ENCODE measurements around the gene MRPS26. TPM values are rescaled to one million over a fixed set of nuclear protein-coding genes. Genes with fewer than 3 reads are reported as not detected.
A peak's percentile ranks its signal among the peaks of the same experiment; 100 is the strongest.
"Not testable (repeated sequence)": the region's sequence is repeated elsewhere in the genome, so short reads cannot be mapped to it uniquely, and the experiment has no call there.

MRPS26 gene
- polyA plus RNA-seq, 3 donors = 37.0 to 68.4 (median 46.9) TPM

- H3K27ac ChIP-seq (ENCODE audit: low read depth, low read length) = no peak overlapping the region
- WGBS, 3 donors = 76 to 94% (median 79%) methylated on average over 4 of the region's 4 CpGs
These were observed 6.4 kb upstream of the MRPS26 start for GRCh38 chr20:3039426-3039825.

GRCh38 chr20:3040086-3040485, 5.8 kb upstream of the MRPS26 start:
- WGBS, 3 donors = 89 to 93% (median 90%) methylated on average over 8 of the region's 8 CpGs
- no peak overlapping the region for H3K27ac ChIP-seq (ENCODE audit: low read depth, low read length)

GRCh38 chr20:3041854-3042409, 3.9 kb upstream of the MRPS26 start:
- H3K27ac ChIP-seq (ENCODE audit: low read depth, low read length) = no peak overlapping the region
- WGBS, 3 donors = 21 to 53% (median 45%) methylated on average over 10 of the region's 10 CpGs

- WGBS, 3 donors = 72 to 85% (median 79%) methylated on average over 5 of the region's 5 CpGs
- no peak overlapping the region for H3K27ac ChIP-seq (ENCODE audit: low read depth, low read length)
These were observed 3.2 kb upstream of the MRPS26 start for GRCh38 chr20:3042625-3043024.

- no peak within 1 kb of the TSS for H3K27ac ChIP-seq (ENCODE audit: low read depth, low read length)
- WGBS, 3 donors = 74 to 87% (median 79%) methylated on average over 2 to 3 of the region's 3 CpGs
These were observed 2.5 kb upstream of the MRPS26 start, which contains the start of gene GNRH2 for GRCh38 chr20:3043322-3043721. Gene GNRH2, plus strand, starts transcription at chr20:3043622. Its CDS starts 793 bp downstream, at chr20:3044415.

GRCh38 chr20:3044336-3044965, 1.4 kb upstream of the MRPS26 start:
- 92 to 99% (median 96%) methylated on average over 8 of the region's 8 CpGs for WGBS, 3 donors

GRCh38 chr20:3045042-3045815, 623 bp upstream of the MRPS26 start:
- 1 to 3% (median 3%) methylated on average over 22 to 24 of the region's 24 CpGs for WGBS, 3 donors
- H3K27ac ChIP-seq (ENCODE audit: low read depth, low read length) = peak overlapping the region; percentile 41

More at GRCh38 chr20:3044336-3044965, 1.4 kb upstream of the MRPS26 start:
- H3K27ac ChIP-seq (ENCODE audit: low read depth, low read length) = no peak overlapping the region

- H3K27ac ChIP-seq (ENCODE audit: low read depth, low read length) = no peak overlapping the region
- WGBS, 3 donors = 36 to 44% (median 42%) methylated on average over 39 of the region's 39 CpGs
These were observed 1.0 kb downstream of the MRPS26 start for GRCh38 chr20:3046677-3047462.

- no peak overlapping the region for H3K27ac ChIP-seq (ENCODE audit: low read depth, low read length)
- 82 to 84% (median 83%) methylated on average over 14 of the region's 14 CpGs for WGBS, 3 donors
These were observed 1.9 kb downstream of the MRPS26 start for GRCh38 chr20:3047486-3048419.

GRCh38 chr20:3051385-3052019, 5.7 kb downstream of the MRPS26 start:
- 64 to 77% (median 72%) methylated on average over 7 of the region's 7 CpGs for WGBS, 3 donors
- H3K27ac ChIP-seq (ENCODE audit: low read depth, low read length) = no peak overlapping the region

- no peak overlapping the region for H3K27ac ChIP-seq (ENCODE audit: low read depth, low read length)
- WGBS, 3 donors = 88 to 94% (median 91%) methylated on average over 3 of the region's 3 CpGs
These were observed 13.6 kb downstream of the MRPS26 start for GRCh38 chr20:3059489-3059888.

GRCh38 chr20:3064119-3064518, 18.3 kb downstream of the MRPS26 start:
- H3K27ac ChIP-seq (ENCODE audit: low read depth, low read length) = not testable (repeated sequence)
- WGBS, 3 donors = 78 to 85% (median 83%) methylated on average over 6 of the region's 6 CpGs

GRCh38 chr20:3067139-3068014, 21.5 kb downstream of the MRPS26 start:
- 80 to 82% (median 81%) methylated on average over 21 to 23 of the region's 23 CpGs for WGBS, 3 donors

GRCh38 chr20:3068075-3068474, 22.2 kb downstream of the MRPS26 start:
- 70 to 76% (median 75%) methylated on average over 8 of the region's 8 CpGs for WGBS, 3 donors
- H3K27ac ChIP-seq (ENCODE audit: low read depth, low read length) = no peak overlapping the region

More at GRCh38 chr20:3067139-3068014, 21.5 kb downstream of the MRPS26 start:
- H3K27ac ChIP-seq (ENCODE audit: low read depth, low read length) = no peak overlapping the region

GRCh38 chr20:3068986-3069900, 23.4 kb downstream of the MRPS26 start:
- no peak overlapping the region for H3K27ac ChIP-seq (ENCODE audit: low read depth, low read length)
- 80 to 86% (median 82%) methylated on average over 8 of the region's 8 CpGs for WGBS, 3 donors
